GM18909 (cell line): ENCODE data around the gene NAV2.
A peak's percentile ranks its signal among the peaks of the same experiment; 100 is the strongest.
"Not testable (repeated sequence)": the region's sequence is repeated elsewhere in the genome, so short reads cannot be mapped to it uniquely, and the experiment has no call there.

ENCODE experiments used
- ATAC-seq: cut with Tn5 transposase; IDR thresholded peaks from one replicate; pipeline ENCODE4 v1.9.1; 2021; ENCODE audit warnings: mild to moderate bottlenecking; ENCODE audit not compliant: unreplicated experiment, poor library complexity

Gene NAV2

DNA sequence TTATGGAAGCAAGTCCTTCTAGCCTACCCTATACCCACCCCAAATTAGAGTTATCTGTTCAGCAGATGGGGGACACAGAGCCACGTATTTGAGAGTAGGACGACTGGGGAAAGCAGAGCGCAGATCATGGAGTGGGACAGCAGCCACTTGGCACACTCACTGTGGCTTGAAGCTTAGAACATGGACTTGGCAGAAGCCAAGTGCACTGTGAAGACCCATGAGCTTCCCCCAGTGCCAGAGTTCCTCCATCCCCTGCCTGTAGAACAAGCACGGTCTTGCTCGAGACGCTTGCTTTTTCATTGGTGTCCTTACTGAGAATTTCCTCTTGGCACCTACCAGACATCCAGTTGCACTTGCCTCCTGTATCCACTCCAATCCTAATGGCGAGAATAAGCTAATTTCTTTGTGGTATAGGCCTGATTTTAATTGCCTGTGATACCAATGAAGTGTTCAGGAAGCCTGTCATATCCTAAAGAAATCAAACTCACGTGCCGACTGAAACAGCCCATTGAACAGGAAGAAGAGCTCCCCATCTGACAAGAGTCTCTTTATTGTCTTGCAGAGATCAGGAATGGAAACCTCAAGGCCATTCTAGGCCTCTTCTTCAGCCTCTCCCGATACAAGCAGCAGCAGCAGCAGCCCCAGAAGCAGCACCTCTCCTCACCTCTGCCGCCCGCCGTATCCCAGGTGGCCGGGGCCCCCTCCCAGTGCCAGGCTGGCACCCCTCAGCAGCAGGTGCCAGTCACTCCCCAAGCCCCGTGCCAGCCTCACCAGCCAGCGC is 166.9 kb downstream of the NAV2 start:
- ATAC-seq = no peak

DNA sequence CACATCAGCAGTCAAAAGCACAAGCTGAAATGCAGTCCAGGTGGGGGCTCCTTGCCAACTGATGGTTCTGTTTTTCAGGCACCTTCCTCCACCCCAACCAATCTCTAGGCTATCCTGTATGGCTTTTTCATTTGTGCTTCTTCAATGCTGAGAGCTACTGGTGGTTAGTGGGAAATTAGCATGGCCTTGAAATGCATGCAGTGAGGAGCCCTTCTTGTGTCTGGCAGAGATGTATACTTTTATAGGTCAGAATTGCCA is 167.4 kb downstream of the NAV2 start:
- no peak for ATAC-seq

DNA sequence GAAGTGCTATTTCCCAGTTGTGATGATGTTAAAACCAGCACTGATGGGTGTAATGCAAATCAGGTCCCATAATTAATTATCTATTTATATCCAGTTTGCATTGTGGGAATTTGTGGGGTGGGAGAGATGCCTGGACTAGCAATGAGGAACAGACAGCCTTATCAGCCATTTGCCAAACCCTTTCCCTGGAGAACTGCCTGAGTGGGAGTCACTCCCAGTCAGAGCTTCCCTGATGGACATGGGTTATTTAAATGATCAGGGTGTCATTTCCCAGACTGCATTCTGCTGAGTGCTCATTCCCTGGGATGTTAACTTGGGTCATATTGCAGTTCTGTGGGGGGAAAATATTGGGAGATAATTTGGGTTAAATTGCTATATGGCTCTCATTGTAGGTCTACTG is 168.5 kb downstream of the NAV2 start:
- ATAC-seq = no peak

DNA sequence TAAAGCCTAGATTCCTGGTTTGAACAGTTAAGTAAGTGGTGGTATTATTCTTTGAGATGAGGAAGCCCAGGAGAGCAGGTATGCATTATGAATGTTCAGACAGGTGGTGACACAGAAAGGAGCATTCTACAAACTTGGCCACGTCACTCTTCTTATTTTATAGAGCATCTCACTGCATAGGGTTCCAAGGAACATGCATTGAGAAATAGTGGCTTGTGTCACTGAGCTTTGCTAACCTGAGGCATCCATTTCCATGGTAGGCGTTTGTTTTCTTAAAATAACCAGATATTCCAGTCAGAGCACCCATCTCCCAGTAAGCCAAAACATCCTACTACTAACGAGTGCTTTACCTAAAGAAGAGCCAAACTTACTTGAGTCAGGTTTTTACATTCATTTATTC is 169.7 kb downstream of the NAV2 start:
- no peak for ATAC-seq

DNA sequence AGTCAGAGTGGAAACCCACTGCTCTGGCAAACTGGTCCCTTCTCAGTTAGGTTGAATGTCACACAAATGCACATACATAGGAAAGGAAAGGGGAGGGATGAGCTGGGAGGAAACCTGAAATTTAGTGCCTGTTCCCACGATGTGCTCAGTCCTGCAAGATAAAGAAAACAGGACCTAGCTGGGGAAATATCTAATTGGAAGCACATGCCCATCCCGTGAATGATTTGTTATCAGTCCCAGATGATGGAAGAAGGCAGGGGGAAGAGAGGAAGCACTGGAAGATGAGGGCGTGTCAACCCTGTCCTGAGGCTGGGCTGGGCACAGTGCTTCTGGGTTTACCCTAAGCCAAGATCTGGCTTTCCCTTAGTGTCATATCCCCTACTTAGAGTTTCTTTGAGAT is 173.9 kb downstream of the NAV2 start:
- no peak for ATAC-seq

DNA sequence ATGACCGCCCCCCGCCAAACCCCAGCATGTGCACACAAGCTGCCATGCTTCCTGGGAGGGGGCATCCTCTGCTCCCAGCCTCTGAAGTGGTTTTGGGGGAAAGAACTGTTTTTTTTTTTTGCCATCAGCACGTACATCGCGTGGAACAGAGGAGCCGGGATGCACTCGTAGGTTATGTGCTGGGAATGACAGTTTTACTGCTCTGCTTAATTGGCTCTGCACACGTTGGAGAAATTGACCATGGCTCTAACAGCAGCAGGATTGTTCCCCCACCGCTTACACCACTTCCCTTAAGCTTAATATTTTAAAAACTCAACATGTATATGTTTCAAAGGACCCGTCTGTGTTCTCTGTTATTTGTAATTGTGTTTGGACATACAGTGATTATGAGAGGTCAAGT is 175.2 kb downstream of the NAV2 start:
- ATAC-seq = no peak

DNA sequence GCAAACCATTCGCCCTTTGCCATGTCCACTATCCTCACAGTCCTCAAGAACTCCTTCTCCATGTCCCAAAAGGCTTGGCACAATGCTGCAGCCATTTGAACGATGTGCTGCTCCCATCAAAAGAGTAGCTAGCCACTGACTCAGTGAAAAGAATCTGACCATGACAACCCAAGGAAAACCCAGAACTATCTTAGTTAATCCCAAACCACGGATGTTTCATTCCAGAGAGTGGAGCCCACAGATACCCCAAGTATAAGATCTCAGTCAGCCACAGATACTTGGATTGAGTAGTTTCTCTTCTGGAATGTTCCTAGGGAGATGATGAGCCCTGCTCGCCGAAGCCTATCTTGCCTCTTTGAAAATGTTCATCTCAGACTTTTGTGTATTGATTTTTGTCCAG is 176.9 kb downstream of the NAV2 start:
- ATAC-seq = no peak

DNA sequence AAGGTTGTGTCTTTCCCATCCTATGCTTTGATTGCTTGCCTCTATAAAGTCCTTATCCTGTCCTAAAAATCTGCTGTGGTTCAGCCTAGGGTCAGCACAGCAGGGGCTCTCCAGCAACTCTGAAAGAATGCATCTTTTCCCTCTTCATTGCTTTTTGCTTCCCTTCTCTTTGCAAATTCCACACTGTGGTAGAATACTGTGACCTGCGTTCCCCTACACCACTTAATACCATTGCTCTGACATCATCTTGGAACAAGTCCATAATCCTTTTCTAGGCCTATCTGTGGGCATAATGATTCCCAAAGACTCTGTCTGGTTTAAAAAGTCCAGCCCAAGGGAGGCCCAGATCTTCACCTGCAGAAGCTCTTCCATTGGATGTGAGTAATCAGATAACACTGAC is 177.7 kb downstream of the NAV2 start:
- ATAC-seq = no peak

DNA sequence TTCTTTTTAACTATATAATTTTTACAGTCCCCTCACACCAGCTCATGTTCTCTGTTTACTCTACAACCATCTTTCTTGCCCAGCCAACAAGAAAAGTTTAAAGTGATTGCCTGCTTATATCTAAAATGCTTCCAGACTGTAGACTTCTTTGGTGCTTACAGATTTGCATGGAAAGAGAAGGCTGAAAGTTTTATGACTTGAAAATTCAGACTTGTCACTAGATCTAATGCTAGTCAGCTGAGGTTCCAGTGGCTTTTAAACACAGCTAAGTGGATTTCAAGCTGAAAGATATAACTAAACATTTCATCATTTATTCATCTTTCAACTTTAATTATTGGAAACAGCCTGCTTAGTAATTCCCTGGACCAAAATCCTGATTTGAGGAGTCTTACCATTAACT is 178.4 kb downstream of the NAV2 start:
- ATAC-seq = no peak

DNA sequence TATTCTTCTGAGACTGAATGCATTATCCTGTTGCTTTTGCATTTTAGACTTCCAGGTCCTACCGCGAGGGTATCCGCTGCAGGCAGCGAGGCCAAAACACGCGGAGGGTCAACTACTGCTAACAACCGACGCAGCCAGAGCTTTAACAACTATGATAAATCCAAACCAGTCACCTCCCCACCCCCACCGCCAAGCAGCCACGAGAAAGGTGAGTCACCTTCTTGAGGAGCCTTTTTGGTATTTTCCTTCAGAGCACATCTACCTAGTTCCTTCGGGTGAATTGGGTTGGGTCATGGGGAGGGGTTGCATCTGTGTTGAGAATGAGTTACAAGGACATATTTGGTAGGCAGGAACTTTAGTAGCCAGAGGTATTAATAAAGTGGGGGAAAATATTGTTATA is 179.8 kb downstream of the NAV2 start:
- no peak for ATAC-seq

DNA sequence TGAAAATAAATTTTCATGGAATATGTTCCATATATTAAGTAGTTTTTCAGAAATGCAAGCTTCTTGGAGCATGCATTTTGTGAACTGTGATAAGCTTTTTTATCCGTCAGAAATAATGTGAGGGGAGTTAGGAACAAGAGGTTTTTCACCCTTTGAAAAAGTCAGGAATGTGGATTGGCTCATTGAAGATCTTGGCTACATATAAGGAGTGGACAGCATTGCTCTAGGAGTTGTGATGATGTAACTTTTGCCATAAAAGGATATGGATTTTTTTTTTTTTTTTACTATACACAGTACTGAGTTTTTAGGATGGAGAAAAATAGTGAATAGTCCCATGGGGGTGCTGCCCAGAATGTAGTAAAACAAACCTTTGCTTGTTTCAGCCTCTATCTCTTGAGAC is 180.2 kb downstream of the NAV2 start:
- no peak for ATAC-seq

DNA sequence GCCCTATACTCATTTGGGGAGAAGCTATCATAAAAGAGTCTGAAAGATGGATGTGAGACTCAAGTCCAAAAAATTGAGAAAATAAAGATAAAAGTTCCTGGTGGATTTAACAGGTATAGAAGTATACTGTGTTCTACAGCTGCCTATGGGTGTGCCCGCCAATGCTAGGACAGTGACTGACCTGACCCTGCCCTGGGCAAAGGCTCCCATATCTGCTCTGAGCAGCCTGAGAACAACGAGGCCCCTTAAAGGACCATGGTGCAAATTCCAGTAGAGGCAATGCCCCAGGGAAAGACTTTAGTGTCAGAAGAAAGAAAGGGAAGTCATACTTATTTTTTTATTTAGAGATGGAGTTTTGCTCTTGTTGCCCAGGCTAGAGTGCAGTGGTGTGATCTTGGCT is 181.8 kb downstream of the NAV2 start:
- ATAC-seq = no peak

DNA sequence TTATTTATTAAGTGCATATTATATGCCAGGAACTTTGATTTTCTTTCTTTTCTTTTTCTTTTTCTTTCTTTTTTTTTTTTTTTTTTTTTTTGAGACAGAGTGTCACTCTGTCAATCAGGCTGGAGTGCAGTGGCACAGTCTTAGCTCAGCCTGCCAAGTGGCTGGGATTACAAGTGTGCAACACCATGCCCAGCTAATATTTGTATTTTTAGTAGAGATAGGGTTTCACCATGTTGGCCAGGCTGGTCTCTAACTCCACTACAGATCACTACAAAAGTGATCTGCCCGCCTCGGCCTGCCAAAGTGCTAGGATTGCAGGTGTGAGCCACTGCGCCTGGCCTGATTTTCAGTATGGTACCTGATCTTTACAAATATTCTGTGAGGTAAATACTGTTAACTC is 182.4 kb downstream of the NAV2 start:
- ATAC-seq = not testable (repeated sequence)

DNA sequence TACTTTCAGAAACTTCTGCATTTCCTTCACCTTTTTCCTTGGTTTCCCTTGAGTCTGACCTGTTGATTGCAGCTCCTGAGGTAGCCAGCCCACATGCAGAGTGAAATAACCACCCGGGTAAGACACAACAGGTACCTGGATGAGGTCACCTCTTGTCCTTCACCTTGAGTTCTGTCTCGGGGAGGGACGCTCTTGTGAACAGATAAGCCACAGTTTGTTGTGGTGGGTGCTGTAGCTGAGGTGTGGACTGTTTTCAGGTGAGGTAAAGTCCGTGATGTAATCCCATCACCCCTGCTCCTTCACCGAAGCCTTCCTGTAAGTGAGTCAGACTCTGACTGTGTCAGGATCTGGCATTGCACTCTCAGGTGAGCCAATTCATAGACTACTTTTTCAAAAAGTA is 183.1 kb downstream of the NAV2 start:
- ATAC-seq = no peak

DNA sequence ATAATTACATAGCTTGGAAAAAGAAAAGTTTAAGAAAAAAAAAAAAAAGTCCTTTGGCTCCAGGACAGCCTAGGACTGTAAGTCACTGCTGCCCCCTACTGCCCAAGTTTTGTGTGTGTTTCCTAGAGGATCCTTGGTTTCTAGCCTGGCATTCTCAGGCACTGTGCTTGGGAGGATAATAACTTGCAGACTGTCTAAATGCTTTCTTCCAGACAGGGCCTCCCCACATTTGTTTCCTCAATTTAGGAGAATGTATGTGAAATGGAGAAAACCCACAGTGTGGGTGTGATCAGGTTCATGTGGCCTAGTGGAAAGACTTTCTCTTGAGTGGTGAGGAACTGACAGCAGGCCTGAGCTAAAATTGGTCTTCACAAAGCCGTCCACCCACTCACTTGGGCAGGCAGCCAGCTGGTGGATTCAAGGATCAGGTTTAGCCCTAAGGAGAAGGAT is 191.0 kb downstream of the NAV2 start:
- ATAC-seq = no peak

DNA sequence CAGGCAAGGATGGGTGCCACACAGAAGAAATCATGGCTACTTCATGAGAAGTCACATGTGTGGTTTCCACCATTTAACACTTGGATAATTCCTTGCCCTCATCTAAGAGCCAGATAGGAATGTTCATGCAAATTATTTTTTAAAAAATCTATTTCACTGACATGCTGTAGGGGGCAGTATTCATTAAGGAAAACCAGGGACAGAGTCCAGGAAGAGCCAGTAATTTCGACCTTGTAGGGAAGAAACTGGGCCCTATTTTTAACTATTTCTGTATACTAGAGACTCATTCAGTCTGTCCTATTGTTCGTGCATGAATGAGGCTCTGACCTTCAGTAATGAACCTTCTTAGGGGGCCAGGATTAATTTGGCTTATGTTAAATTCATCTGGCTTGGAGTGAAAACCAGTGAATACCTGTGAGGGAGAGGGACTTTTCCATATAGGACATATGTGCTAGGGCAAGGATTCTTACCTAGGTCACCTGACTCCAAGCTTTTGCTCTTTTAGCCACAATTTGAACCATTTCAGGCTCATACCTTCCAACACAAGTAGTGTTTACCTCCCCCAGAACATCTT is 192.7 kb downstream of the NAV2 start:
- ATAC-seq = no peak

DNA sequence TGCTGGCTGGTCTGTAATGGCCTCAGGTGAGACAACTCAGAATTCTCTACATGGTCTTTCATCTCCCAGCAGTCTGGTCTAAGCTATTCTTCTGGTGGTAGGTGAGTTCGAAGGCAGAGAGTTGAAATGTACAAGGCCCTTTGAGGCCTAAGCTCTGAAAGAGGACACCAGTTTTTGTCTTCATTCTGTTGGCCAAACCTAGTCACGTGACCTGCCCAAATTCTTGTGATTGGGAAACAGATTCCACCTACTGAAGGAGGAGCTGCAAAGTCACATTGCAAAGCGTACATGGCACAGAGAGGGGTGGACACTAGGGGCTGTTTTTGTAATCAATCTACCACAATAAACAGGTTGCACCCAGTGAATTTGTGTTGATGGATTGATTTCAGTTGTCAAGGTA is 193.5 kb downstream of the NAV2 start:
- no peak for ATAC-seq

DNA sequence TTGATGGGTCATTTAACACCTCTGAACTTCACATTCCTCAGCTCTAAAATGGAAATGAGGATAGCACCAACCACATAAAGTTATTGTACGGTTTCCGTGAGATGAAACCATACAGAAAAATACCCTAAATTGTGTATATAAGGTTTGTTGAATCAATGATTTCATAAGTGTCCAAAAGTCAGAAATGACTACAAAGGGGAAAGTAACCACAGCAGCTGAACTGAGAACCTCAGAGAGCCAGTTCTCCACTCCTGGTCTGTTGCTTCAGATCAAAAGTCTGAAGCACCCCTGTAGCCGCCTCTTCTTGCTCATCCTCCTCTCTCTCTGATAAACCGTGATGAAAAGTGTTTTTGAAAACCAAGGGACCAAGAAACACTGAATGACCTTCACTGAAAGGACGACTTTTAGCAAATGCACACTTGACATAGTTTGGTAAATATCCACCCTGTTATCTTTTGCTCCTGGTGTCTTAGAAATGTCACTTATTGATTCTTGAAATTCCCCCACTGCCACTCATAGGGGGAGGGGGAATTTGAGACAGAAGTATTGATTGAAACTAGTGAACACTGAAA is 194.5 kb downstream of the NAV2 start:
- peak; percentile 65 for ATAC-seq

DNA sequence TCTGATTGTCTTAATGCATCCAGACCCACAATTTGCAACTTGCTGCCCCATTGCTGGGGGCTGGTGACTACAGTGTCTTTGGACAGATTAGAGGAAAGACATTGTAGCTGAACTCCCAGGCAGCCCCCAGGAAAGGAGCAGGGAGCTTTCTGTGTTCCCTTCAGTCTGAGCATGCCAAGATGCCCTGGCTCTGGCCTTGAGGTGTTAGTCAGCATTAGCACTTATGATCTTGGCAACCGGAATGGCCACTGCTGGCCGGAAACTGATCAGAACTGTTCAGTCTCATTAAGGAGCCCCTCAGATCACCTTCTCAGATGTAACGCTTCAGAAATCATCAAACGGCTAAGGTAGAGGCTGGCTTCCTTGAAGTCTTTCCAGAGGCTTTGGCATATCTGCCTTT is 195.2 kb downstream of the NAV2 start:
- no peak for ATAC-seq

DNA sequence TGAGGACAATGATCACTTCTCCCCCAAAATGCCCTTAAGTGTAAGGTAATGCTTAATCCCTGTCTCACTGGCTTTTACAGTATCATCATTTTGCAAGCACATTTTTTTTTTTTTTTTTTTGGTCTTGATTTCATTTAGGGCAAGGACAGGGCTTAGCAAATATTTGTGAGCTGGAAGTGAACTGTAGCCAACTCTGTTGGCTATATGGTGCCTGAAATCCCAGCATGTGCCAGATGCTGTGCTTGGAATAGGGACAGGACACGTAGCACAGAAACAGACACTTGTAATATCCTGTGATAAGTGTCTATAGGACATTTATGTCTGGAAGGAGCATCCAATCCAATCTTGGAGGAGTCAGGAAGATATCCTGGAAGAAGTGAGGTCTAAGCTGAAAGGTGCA is 198.3 kb downstream of the NAV2 start:
- ATAC-seq = no peak

DNA sequence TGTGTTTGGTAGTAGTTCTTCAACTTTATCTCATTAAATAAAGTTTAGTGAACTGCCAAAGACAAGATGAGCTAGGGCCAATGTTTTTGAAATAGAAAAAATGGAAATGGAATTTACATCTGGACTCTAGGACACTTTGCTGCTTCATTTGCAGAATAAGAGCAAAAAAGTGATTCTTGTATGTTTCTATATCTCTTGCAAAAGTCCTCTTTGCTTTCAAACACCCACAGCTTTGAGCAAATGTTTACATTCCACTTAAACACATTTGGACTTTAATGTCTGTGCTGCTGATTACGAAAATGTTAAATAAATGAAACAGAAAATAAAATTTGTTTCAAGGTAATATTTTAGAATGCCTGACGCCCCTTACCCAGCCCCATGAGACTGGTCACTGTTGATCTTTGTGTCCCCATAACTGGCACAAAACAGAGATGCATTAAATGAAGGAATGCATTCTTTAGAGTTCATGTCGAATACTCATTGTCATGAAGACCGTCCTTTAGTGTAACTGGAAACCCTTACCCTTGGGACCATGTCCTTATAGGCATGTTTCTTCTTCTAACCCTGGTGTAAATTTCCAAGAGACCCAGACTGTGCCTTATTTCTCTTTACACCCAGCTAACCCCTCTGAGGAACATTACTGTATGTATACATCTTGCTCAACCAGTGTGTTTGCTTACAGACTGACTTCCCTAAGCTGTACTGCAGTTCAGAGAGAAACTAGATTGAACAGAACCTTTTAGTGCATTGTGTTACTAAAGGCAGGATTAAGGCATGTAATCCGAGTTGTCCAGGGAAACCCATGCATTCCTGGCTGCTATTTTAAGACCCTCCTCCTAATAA is 199.7 kb downstream of the NAV2 start:
- ATAC-seq = no peak
